Measurements from ENCODE around the gene CSNK1D. TPM values are rescaled to one million over a fixed set of nuclear protein-coding genes. Genes with fewer than 3 reads are reported as not detected.
"Not testable (repeated sequence)": the region's sequence is repeated elsewhere in the genome, so short reads cannot be mapped to it uniquely, and the experiment has no call there.

Gene CSNK1D
- total RNA-seq, 1 donor from 2014 or later = 58.9 TPM

GRCh38 chr17:82195675-82196672, 77.5 kb downstream of the CSNK1D start:
- DNase-seq (ENCODE audit: low read depth, low spot score) = no peak

- no peak for DNase-seq (ENCODE audit: low read depth, low spot score)
Measured at GRCh38 chr17:82194765-82195164, 78.7 kb downstream of the CSNK1D start.

GRCh38 chr17:82193520-82194220, 79.8 kb downstream of the CSNK1D start:
- no peak for DNase-seq (ENCODE audit: low read depth, low spot score)

- DNase-seq (ENCODE audit: low read depth, low spot score) = not testable (repeated sequence)
Measured at GRCh38 chr17:82193050-82193449, 80.5 kb downstream of the CSNK1D start.

Other genes starting within 250 kb of the CSNK1D start
- gene RAC3, start 242.0 kb downstream of the CSNK1D start, total RNA-seq = 16.9 and 45.4 TPM in 2 replicates
- gene DCXR, start 236.0 kb downstream of the CSNK1D start, total RNA-seq = 51.8 and 56.6 TPM in 2 replicates
- 25.7 and 29.9 TPM in 2 replicates for gene RFNG, start 221.9 kb downstream of the CSNK1D start, total RNA-seq
- gene GPS1, start 221.8 kb downstream of the CSNK1D start, total RNA-seq = 110 and 118 TPM in 2 replicates
- gene DUS1L, start 207.9 kb downstream of the CSNK1D start, total RNA-seq = 66.1 and 84.1 TPM in 2 replicates
- 98.9 and 106 TPM in 2 replicates for gene FASN, start 175.5 kb downstream of the CSNK1D start, total RNA-seq
- gene CCDC57, start 60.9 kb downstream of the CSNK1D start, total RNA-seq = 6.9 and 9.3 TPM in 2 replicates
- 101 and 137 TPM in 2 replicates for gene SLC16A3, start 44.7 kb downstream of the CSNK1D start, total RNA-seq
- not detected in 2 replicates for gene CD7, start 43.9 kb upstream of the CSNK1D start, total RNA-seq
- gene SECTM1, start 60.1 kb upstream of the CSNK1D start, total RNA-seq = 2.0 and 4.4 TPM in 2 replicates
- 0.11 TPM in 1 of 2 replicates, not detected in the other for gene TEX19, start 85.5 kb upstream of the CSNK1D start, total RNA-seq
- gene UTS2R, start 98.1 kb upstream of the CSNK1D start, total RNA-seq = not detected in 2 replicates
- gene HEXD, start 144.6 kb upstream of the CSNK1D start, total RNA-seq = 9.6 and 11.3 TPM in 2 replicates
- 32.4 and 36.7 TPM in 2 replicates for gene OGFOD3, start 144.9 kb upstream of the CSNK1D start, total RNA-seq
- 44.8 and 52.4 TPM in 2 replicates for gene CYBC1, start 177.1 kb upstream of the CSNK1D start, total RNA-seq
- gene NARF, start 185.0 kb upstream of the CSNK1D start, total RNA-seq = 43.7 and 51.4 TPM in 2 replicates
- 29.7 and 31.6 TPM in 2 replicates for gene FOXK2, start 246.0 kb upstream of the CSNK1D start, total RNA-seq